K562 treated with DMSO at 1 percent for 12 hours (cell line): ENCODE results near the gene FANCD2OS. TPM values are rescaled to one million over a fixed set of nuclear protein-coding genes. Genes with fewer than 3 reads are reported as not detected.

Source experiments
- total RNA-seq: library from RNA; unstranded; fragments of 300-600 nt; gene quantifications from 2 replicates; pipeline ENCODE4 v1.2.3, GENCODE V29; 2022; ENCODE audit not compliant: insufficient read depth

The FANCD2OS gene, protein sequence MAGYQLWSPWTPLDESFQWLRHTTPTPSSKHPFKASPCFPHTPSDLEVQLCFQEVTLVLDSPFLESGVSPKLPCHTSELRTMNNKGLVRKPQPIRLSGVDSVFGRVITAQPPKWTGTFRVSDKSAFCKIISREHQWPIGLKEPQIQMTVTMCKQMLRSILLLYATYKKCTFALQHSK
- not detected in 2 replicates for total RNA-seq

GRCh38 chr3:10108091-10108490 is at the start of gene FANCD2OS:
Gene FANCD2OS (minus strand): TSS chr3:10108255. CDS start chr3:10104774, 3,481 bp downstream.

DNA sequence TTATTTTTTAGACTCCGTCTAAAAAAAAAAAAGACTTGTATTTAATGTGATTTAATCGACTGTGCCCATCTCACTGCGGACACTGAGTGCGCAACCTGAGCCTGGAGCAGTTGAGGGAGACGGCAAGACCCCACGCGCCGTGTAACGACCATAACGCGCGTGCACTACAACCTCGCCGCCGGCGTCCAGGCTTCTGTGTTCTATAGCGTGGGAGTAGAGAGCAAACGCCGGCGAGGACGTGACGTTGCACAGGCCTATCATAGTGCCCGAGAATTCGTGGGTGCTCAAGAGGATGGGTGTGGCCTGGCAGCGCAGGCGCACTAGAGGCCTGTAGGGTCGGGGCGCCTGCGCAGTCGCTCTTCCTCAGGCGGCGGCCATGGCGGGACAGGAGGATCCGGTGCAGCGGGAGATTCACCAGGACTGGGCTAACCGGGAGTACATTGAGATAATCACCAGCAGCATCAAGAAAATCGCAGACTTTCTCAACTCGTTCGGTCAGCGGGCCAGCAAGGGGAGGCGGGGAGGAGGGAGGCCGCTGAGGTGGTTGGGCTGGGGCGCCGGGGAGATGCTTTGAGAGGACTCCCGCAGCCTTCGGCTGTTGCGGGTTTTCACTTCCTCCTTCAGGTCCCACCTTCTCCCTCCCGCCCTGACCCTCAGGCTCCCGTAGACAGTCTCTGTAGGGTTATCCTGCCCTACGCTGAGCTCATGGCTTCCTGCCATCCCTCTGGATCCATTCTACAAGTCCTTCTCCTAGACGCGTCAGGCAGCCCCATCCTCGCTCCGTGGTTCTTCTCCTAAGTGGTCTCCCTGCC is 7.5 kb upstream of the FANCD2OS start, which contains the start of gene BRK1:
Gene BRK1, plus strand, starts transcription at position 350 of the 812 bp plus-strand sequence. Its CDS starts 27 bp downstream, at position 377.

Other genes starting within 250 kb of the FANCD2OS start
- gene CIDEC, start 228.0 kb downstream of the FANCD2OS start, total RNA-seq = not detected in 2 replicates
- 57.8 and 66.0 TPM in 2 replicates for gene JAGN1, start 217.6 kb downstream of the FANCD2OS start, total RNA-seq
- gene IL17RE, start 205.4 kb downstream of the FANCD2OS start, total RNA-seq = 0.64 and 0.67 TPM in 2 replicates
- gene IL17RC, start 191.2 kb downstream of the FANCD2OS start, total RNA-seq = 34.1 and 39.6 TPM in 2 replicates
- 18.5 and 28.3 TPM in 2 replicates for gene CRELD1, start 174.4 kb downstream of the FANCD2OS start, total RNA-seq
- gene PRRT3, start 155.8 kb downstream of the FANCD2OS start, total RNA-seq = 1.3 and 2.8 TPM in 2 replicates
- gene EMC3, start 121.4 kb downstream of the FANCD2OS start, total RNA-seq = 34.7 and 41.6 TPM in 2 replicates
- gene FANCD2, start 81.8 kb downstream of the FANCD2OS start, total RNA-seq = 39.2 and 80.6 TPM in 2 replicates
- gene BRK1, start 7.4 kb upstream of the FANCD2OS start, total RNA-seq = 261 and 291 TPM in 2 replicates
- 58.0 and 119 TPM in 2 replicates for gene VHL, start 33.5 kb upstream of the FANCD2OS start, total RNA-seq
- 5.0 and 7.9 TPM in 2 replicates for gene IRAK2, start 56.7 kb upstream of the FANCD2OS start, total RNA-seq
- 17.5 and 47.7 TPM in 2 replicates for gene TATDN2, start 140.2 kb upstream of the FANCD2OS start, total RNA-seq
- gene GHRL, start 184.7 kb upstream of the FANCD2OS start, total RNA-seq = not detected in 2 replicates
- 153 and 205 TPM in 2 replicates for gene SEC13, start 212.9 kb upstream of the FANCD2OS start, total RNA-seq